NCI-H128 (cell line): ENCODE measurements around the gene APOBEC2.

ENCODE experiments used
- DNase-seq: peaks from one replicate; lab custom pipeline; 2025; ENCODE audit not compliant: unreplicated experiment; lab: John Stamatoyannopoulos, UW

APOBEC2 gene

DNA sequence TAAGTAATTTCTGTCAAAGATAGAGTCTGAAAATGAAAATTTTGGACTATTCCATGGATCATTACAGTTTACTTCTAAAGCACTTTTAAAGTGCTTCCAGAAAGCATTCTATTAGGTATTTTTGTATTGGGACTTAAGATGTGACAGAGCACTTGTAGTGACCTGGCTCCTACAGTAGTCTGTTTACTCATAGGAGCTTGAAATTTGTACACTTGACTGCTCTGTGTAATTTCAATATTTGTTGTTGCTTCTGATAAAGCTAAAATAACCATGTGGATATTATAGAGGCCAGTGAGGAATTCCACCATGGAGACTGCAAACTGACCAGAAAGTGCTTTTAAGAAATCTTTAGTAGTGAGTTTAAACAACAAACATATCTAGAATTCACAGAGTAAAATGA, 30.1 kb downstream of the APOBEC2 start:
- no peak for DNase-seq

- DNase-seq: no peak
Observed at GRCh38 chr6:41085182-41085581, 32.2 kb downstream of the APOBEC2 start.

- no peak for DNase-seq
Observed at GRCh38 chr6:41088451-41088850, 35.4 kb downstream of the APOBEC2 start.

- DNase-seq: no peak
Observed at GRCh38 chr6:41090841-41091761, 38.1 kb downstream of the APOBEC2 start.

GRCh38 chr6:41092421-41093140, 39.6 kb downstream of the APOBEC2 start:
- no peak for DNase-seq

DNA sequence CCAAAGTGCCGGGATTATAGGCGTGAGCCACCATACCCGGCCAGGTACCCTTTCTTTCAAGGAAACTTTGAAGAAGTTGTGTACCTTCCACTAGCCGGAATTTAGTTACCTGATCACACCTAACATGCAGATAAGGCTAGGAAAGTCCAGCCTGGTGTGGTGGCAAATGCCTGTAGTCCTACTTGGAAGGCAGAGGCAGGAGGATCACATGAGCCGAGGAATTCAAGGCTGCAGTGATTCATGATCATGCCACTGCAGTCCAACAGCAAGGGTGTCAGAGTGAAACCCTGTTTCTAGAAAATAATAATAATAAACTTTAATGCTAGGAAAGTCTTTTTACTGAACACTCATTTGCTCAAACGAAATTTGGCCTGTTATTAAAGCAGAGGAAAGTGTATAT, 40.7 kb downstream of the APOBEC2 start:
- DNase-seq: no peak

DNA sequence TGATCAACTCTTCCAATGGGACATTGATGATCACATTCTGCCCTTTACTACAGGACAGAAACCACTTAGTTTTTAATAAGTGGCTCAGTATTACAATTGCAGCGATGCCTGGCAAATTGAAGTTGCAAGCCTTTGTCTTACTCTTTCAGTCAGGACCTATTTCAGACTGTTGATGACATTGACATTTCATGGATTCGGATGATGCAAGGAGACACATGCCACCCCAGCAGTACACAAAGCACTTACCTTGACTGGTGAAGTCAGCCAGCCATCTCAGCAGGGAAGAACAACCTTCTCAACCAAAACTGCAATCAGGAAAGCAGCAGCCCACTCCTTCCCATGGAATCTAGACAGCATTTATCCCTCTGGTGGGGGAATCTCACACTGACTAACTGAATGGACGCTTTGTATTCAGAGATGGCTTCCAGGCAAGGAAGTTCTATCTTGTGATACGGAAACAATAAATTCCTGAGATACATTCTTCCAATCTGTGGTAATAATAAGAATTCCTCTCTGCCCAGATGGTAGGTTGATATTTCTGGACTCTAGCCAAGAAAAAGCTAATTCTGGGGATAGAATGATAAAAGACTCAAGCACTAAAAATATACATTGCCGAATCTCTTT, 44.6 kb downstream of the APOBEC2 start:
- DNase-seq: no peak

GRCh38 chr6:41098366-41098765, 45.4 kb downstream of the APOBEC2 start:
- no peak for DNase-seq

- no peak for DNase-seq
Observed at GRCh38 chr6:41100871-41101287, 47.9 kb downstream of the APOBEC2 start.

DNA sequence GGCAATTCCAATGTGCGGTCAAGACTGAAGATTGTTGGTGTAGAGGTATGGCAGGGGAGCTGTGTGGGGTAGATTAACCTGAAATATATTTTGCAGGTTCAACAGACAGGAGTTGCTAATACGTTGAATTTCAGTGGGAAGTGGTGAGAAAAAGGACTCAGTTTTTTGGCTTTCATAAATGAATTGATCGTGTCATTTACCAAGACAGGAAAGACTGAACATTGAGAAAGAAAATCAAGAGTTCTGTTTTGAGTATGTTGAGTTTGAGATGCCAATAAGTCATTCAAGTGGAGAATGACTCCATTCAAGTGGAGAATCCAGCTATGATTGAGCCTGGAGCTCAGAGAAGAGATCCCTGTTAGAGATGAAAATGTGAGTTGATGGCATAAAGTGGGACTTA, 50.8 kb downstream of the APOBEC2 start:
- DNase-seq: no peak

GRCh38 chr6:41111017-41111416, 58.0 kb downstream of the APOBEC2 start:
- no peak for DNase-seq
